Karpas-422 (cell line): ENCODE results near the gene PCDHGB4. TPM values are rescaled to one million over a fixed set of nuclear protein-coding genes. Genes with fewer than 3 reads are reported as not detected.

Source experiments
- DNase-seq: peaks from one replicate; pipeline ENCODE4 v3.0.0-alpha.2; 2015
- H2AFZ ChIP-seq: fragments of 200-600 bp; sonication (generic); 2 replicates; pipeline ENCODE4 v1.6.1; 2014; ENCODE audit warnings: antibody characterized with exemption, low read length, mixed read lengths
- H3K27ac ChIP-seq: fragments of 200-600 bp; sonication (generic); 2 replicates; pipeline ENCODE4 v1.5.1; 2014; ENCODE audit warnings: mild to moderate bottlenecking, low read length, moderate library complexity
- H3K27me3 ChIP-seq: fragments of 200-600 bp; sonication (generic); 2 replicates; pipeline ENCODE4 v1.6.1; 2014; ENCODE audit warnings: low read length, mixed read lengths
- H3K36me3 ChIP-seq: fragments of 200-600 bp; sonication (generic); 2 replicates; pipeline ENCODE4 v1.6.1; 2014; ENCODE audit warnings: low read length, mixed read lengths; ENCODE audit not compliant: insufficient read depth
- H3K4me1 ChIP-seq: fragments of 200-600 bp; sonication (generic); 2 replicates; pipeline ENCODE4 v1.6.1; 2014; ENCODE audit warnings: mild to moderate bottlenecking, low read length, mixed read lengths
- H3K4me2 ChIP-seq: fragments of 200-600 bp; sonication (generic); 2 replicates; pipeline ENCODE4 v1.6.1; 2014; ENCODE audit warnings: low read length, low read depth, mild to moderate bottlenecking; ENCODE audit not compliant: poor library complexity, severe bottlenecking
- H3K4me3 ChIP-seq: fragments of 200-600 bp; sonication (generic); 2 replicates; pipeline ENCODE4 v1.5.1; 2014; ENCODE audit warnings: mild to moderate bottlenecking, antibody characterized with exemption, low read length, mixed read lengths
- H3K79me2 ChIP-seq: fragments of 200-600 bp; sonication (generic); 2 replicates; pipeline ENCODE4 v1.6.1; 2014; ENCODE audit warnings: mild to moderate bottlenecking, low read length, mixed read lengths
- H3K9ac ChIP-seq: fragments of 200-600 bp; sonication (generic); 2 replicates; pipeline ENCODE4 v1.6.0; 2014; ENCODE audit warnings: low read length
- H3K9me2 ChIP-seq: fragments of 200-600 bp; sonication (generic), shearing (Covaris generic); replicated peaks from 2 replicates; pipeline ENCODE4 v1.6.0; 2014; ENCODE audit warnings: mild to moderate bottlenecking, low read length, moderate library complexity; ENCODE audit not compliant: insufficient read depth
- H3K9me3 ChIP-seq: fragments of 300-700, 200-600 bp; sonication (generic); 2 replicates; pipeline ENCODE4 v1.6.1; 2014; ENCODE audit warnings: low read length, mixed read lengths
- H4K20me1 ChIP-seq: fragments of 200-600 bp; sonication (generic); 2 replicates; pipeline ENCODE4 v1.6.1; 2014; ENCODE audit warnings: mild to moderate bottlenecking, antibody characterized with exemption, low read length, low read depth; ENCODE audit not compliant: insufficient read depth
- total RNA-seq: library from RNA; depleted of rRNA; stranded (reverse); fragments of >200 nt; shearing (Covaris generic); gene quantifications from 2 replicates; pipeline ENCODE4 v1.2.3, GENCODE V29; 2014; ENCODE audit warnings: low replicate concordance

The PCDHGB4 gene
- total RNA-seq, 1 experiment from 2014 or later = 6.3 TPM

DNA sequence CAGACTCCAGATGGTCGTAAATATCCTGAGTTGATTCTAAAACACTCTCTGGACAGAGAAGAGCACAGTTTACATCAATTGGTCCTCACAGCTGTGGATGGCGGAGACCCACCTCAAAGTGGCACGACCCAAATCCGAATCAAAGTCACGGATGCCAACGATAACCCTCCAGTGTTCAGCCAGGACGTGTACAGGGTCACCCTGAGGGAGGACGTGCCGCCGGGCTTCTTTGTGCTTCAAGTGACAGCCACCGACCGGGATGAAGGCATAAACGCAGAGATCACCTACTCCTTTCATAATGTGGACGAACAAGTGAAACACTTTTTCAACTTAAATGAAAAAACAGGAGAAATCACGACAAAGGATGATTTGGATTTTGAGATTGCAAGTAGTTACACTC lies 26.8 kb upstream of the PCDHGB4 start:
- peaks cover 35% of the 10 kb centered on the region for H3K79me2 ChIP-seq
- H2AFZ ChIP-seq = no peak overlapping the region
- H3K4me3 ChIP-seq = peak overlapping the region; percentile 67; the same call in 1 of the 2 replicates
- H3K36me3 ChIP-seq = peaks cover 29% of the 10 kb centered on the region
- peak overlapping the region; percentile 70 for H3K4me2 ChIP-seq
- H3K27ac ChIP-seq = peak overlapping the region; percentile 67; the same call in 1 of the 2 replicates
- peak overlapping the region; percentile 70; the same call in 1 of the 2 replicates for H3K9ac ChIP-seq
- no peak for DNase-seq
- H4K20me1 ChIP-seq = no peaks in the 10 kb centered on the region
- no peaks in the 10 kb centered on the region for H3K9me2 ChIP-seq
- peaks cover 39% of the 10 kb centered on the region for H3K4me1 ChIP-seq
- H3K9me3 ChIP-seq = peaks cover 21% of the 10 kb centered on the region; the same call in 1 of the 2 replicates
- H3K27me3 ChIP-seq = no peaks in the 10 kb centered on the region

DNA sequence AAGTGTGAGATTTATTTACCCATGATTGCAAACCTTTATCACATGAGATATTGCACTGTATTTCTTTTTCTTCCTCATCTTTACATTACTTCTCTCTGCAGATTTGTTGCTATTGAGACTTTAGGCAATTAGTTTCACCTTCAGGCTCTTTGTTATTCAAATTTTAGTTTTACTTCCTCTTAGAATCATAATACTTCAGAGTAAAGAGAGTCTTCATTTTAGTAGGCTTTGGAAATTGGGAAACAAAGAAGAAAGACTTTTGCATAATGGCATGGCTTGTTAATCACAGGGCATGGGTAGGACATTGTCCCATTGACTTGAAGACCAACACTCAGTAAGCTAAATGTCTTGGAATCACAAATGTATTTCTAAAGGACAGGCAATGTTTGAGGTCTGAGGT lies 24.8 kb upstream of the PCDHGB4 start:
- H3K4me2 ChIP-seq = peak overlapping the region; percentile 42
- H3K9me2 ChIP-seq = no peaks in the 10 kb centered on the region
- peaks cover 28% of the 10 kb centered on the region for H3K79me2 ChIP-seq
- peak; percentile 70 for DNase-seq
- no peaks in the 10 kb centered on the region for H4K20me1 ChIP-seq
- no peak overlapping the region for H3K9ac ChIP-seq
- peaks cover 29% of the 10 kb centered on the region for H3K36me3 ChIP-seq
- no peak overlapping the region for H2AFZ ChIP-seq
- H3K27me3 ChIP-seq = no peaks in the 10 kb centered on the region
- H3K27ac ChIP-seq = peak overlapping the region; percentile 90
- peak overlapping the region; percentile 25; the same call in 1 of the 2 replicates for H3K4me3 ChIP-seq
- peaks cover 40% of the 10 kb centered on the region for H3K4me1 ChIP-seq
- H3K9me3 ChIP-seq = peaks cover 24% of the 10 kb centered on the region; the same call in 1 of the 2 replicates

DNA sequence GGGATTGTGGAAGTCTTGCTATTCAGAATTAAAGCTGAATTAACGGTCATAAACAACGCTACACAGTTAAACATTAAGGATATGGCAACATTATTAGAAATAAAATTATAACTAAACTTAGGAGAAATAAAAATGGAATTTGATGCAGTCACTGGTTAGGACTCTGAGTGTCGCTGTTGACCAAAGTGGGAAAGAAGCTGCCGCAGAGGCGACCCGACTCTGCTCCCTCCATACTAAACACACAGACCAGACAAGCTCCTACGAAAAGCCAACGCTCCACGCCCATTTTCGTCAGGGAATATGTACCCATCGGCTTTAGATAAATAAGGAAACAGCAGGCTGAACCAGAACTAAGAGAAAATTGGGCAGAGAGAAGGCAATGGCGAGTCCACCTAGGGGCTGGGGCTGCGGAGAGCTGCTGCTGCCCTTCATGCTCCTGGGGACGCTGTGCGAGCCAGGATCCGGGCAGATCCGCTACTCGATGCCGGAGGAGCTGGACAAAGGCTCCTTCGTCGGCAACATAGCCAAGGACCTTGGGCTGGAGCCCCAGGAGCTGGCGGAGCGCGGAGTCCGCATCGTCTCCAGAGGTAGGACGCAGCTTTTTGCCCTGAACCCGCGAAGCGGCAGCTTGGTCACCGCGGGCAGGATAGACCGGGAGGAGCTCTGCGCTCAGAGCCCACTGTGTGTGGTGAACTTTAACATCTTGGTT lies 23.4 kb upstream of the PCDHGB4 start, which contains the start of gene PCDHGA5:
PCDHGA5 (plus strand) TSS at position 211 of the 709 bp plus-strand sequence; CDS start at position 380, 169 bp downstream.
- Histone ChIP-seq H2AFZ (no peak within 1 kb of the TSS), H3K4me3 (0 out of 2 replicates have a peak within 1 kb of the TSS, but pooled peaks have one; percentile 25), H4K20me1 (no peaks in the 10 kb centered on the region), H3K27me3 (no peaks in the 10 kb centered on the region), H3K36me3 (peaks cover 24% of the 10 kb centered on the region), H3K4me1 (peaks cover 40% of the 10 kb centered on the region), H3K79me2 (peaks cover 31% of the 10 kb centered on the region), H3K27ac (peak within 1 kb of the TSS; percentile 90), H3K9me3 (peaks cover 24% of the 10 kb centered on the region; the same call in 1 of the 2 replicates), H3K4me2 (peak within 1 kb of the TSS; percentile 42), H3K9me2 (no peaks in the 10 kb centered on the region), H3K9ac (no peak within 1 kb of the TSS)
- no peak for DNase-seq

DNA sequence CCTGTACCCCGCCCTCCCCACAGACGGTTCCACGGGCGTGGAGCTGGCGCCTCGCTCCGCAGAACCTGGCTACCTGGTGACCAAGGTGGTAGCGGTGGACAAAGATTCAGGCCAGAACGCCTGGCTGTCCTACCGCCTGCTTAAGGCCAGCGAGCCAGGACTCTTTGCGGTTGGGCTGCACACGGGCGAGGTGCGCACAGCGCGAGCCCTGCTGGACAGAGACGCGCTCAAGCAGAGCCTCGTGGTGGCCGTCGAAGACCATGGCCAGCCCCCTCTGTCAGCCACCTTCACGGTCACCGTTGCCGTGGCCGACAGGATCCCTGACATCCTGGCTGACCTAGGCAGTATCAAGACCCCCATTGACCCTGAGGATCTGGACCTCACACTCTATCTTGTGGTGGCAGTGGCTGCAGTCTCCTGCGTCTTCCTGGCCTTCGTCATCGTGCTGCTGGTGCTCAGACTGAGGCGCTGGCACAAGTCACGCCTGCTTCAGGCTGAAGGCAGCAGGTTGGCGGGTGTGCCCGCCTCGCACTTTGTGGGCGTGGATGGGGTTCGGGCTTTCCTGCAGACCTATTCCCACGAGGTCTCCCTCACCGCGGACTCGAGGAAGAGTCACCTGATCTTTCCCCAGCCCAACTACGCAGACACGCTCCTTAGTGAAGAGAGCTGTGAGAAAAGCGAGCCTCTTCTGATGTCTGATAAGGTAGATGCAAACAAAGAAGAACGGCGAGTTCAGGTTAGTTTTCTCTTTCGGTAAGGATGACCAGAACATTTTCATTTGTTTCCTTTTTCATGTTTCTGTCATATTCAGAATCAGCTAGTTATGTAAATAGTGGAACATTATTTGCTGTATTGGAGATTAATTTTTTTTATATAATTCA lies 21.2 kb upstream of the PCDHGB4 start:
- H3K4me1 ChIP-seq = peaks cover 42% of the 10 kb centered on the region
- H3K9ac ChIP-seq = no peak overlapping the region
- no peaks in the 10 kb centered on the region for H3K27me3 ChIP-seq
- no peak overlapping the region for H3K4me2 ChIP-seq
- no peak for DNase-seq
- peaks cover 27% of the 10 kb centered on the region for H3K9me3 ChIP-seq
- H3K27ac ChIP-seq = no peak overlapping the region
- no peaks in the 10 kb centered on the region for H4K20me1 ChIP-seq
- H2AFZ ChIP-seq = no peak overlapping the region
- no peaks in the 10 kb centered on the region for H3K9me2 ChIP-seq
- H3K79me2 ChIP-seq = peaks cover 28% of the 10 kb centered on the region
- H3K4me3 ChIP-seq = no peak overlapping the region
- peaks cover 29% of the 10 kb centered on the region for H3K36me3 ChIP-seq

DNA sequence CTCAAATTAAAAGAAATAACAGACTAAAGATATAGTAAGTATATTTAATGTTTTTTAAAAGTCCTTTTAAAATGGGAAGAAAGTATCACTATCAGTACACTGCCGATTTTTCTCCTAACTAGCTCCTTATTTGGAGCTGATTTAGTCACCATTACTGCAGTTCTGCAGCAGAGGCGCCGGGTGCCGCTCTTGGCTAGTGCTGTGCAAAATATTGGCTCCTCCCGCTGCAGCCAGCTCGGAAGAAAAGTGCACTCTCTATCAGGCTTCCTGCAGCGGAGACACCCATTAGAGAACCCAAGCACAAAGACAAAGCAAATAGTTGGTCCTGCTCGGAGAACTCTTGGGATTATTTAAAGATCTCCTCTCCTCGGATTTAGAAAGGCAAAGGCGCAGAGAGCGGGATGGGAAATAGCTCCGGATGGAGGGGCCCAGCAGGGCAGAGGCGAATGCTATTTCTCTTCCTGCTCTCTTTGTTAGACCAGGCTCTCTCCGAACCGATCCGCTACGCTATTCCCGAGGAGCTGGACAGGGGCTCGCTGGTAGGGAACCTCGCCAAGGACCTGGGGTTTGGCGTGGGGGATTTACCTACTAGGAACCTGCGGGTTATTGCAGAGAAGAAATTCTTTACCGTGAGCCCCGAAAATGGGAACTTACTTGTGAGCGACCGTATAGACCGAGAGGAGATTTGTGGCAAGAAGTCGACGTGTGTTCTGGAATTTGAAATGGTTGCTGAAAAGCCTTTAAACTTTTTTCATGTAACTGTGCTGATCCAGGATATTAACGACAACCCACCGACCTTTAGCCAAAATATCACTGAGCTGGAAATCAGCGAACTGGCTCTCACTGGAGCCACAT lies 17.3 kb upstream of the PCDHGB4 start, which contains the start of gene PCDHGB3:
PCDHGB3 (plus strand) TSS at position 249 of the 855 bp plus-strand sequence; CDS start at position 402, 153 bp downstream.
- H3K9me3 ChIP-seq = peaks cover 47% of the 10 kb centered on the region
- H3K9me2 ChIP-seq = no peaks in the 10 kb centered on the region
- H3K4me2 ChIP-seq = peak within 1 kb of the TSS; percentile 78
- peak within 1 kb of the TSS; percentile 81 for H3K27ac ChIP-seq
- peaks cover 26% of the 10 kb centered on the region for H3K4me1 ChIP-seq
- peak within 1 kb of the TSS; percentile 31 for H2AFZ ChIP-seq
- H4K20me1 ChIP-seq = no peaks in the 10 kb centered on the region
- peak within 1 kb of the TSS; percentile 62 for H3K4me3 ChIP-seq
- peak; percentile 95 for DNase-seq
- H3K9ac ChIP-seq = peak within 1 kb of the TSS; percentile 72
- H3K79me2 ChIP-seq = peaks cover 51% of the 10 kb centered on the region
- no peaks in the 10 kb centered on the region for H3K27me3 ChIP-seq
- peaks cover 47% of the 10 kb centered on the region for H3K36me3 ChIP-seq

DNA sequence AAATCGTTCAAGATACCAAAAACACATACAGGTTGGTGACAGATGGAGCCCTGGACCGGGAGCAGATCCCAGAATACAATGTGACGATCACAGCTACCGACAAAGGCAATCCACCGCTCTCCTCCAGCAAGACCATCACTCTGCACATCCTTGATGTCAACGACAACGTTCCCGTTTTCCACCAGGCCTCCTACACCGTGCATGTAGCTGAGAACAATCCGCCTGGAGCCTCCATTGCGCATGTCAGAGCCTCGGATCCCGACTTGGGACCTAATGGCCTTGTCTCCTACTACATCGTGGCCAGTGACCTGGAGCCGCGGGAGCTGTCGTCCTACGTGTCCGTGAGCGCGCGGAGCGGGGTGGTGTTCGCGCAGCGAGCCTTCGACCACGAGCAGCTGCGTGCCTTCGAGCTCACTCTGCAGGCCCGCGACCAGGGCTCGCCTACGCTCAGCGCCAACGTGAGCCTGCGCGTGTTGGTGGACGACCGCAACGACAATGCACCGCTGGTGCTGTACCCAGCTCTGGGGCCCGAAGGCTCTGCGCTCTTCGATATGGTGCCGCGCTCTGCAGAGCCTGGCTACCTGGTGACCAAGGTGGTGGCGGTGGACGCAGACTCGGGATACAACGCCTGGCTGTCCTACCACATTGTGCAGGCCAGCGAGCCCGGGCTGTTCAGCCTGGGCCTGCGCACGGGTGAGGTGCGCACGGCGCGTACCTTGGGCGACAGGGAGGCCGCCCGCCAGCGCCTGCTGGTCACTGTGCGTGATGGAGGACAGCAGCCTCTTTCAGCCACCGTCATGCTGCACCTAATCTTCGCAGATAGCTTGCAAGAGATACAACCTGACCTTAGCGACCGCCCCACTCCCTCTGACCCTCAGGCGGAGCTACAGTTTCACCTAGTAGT lies 15.7 kb upstream of the PCDHGB4 start:
- H3K9ac ChIP-seq = no peak overlapping the region
- peaks cover 47% of the 10 kb centered on the region for H3K36me3 ChIP-seq
- H3K27ac ChIP-seq = no peak overlapping the region
- no peak overlapping the region for H2AFZ ChIP-seq
- H3K4me1 ChIP-seq = peaks cover 26% of the 10 kb centered on the region
- H3K4me3 ChIP-seq = peak overlapping the region; percentile 17; the same call in 1 of the 2 replicates
- H3K9me3 ChIP-seq = peaks cover 50% of the 10 kb centered on the region
- H4K20me1 ChIP-seq = no peaks in the 10 kb centered on the region
- H3K9me2 ChIP-seq = no peaks in the 10 kb centered on the region
- H3K27me3 ChIP-seq = no peaks in the 10 kb centered on the region
- peaks cover 54% of the 10 kb centered on the region for H3K79me2 ChIP-seq
- DNase-seq = no peak
- no peak overlapping the region for H3K4me2 ChIP-seq
